Fibroblast of skin of left biceps (primary cell): ENCODE measurements around the gene NXF3.
"Not testable (repeated sequence)": the region's sequence is repeated elsewhere in the genome, so short reads cannot be mapped to it uniquely, and the experiment has no call there.

ENCODE experiments used
- DNase-seq, 2 experiments: peaks; one replicate each; pipeline ENCODE4 v3.0.0-alpha.2; 2013; ENCODE audit warnings: low read depth in 2 of 2

The NXF3 gene

DNA sequence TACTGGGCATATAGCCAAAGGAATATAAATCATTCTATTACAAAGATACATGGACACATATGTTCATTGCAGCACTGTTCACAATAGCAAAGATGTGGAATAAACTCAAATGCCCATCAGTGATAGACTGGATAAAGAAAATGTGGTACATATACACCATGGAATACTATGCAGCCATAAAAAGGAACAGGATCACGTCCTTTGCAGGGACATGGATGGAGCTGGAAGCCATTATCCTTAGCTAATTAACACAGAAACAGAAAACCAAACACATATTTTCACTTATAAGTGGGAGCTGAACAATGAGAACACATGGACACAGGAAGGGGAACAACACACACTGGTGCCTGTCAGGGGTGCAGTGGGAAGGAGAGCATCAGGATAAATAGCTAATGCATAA is 59.6 kb downstream of the NXF3 start:
- DNase-seq: not testable (repeated sequence)
